Stimulated activated CD4-positive, alpha-beta T cell treated with anti-CD3 and anti-CD28 coated beads, Interleukin-4, amount 100 ng/mL, for 48 hours (primary cell): ENCODE data around the gene TMEM163.
A peak's percentile ranks its signal among the peaks of the same experiment; 100 is the strongest.

Source experiments
- DNase-seq, 2 donors: peaks; one replicate each; pipeline ENCODE4 v3.0.0-alpha.2; 2020; ENCODE audit warnings: low read depth in 2 of 2

TMEM163 gene

DNA sequence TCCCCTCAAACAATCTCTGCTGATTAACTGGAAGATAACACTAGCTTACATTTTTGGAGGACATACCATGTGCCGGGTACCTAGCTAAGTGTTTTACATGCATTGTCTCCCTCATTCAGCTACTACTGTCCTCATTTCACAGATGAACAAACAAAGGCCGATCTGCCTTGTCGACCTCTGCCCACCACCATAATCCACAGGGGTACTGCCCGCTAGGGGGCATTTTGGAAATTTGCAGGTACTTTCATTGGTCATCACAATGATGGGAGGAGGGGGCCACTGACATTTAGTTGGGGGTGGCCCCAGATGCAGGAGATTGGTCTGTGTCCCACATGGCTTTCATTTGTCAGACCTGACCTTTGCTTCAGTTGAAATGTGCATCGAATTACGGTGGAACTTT lies 3.9 kb upstream of the TMEM163 start:
- no peak for DNase-seq

- no peak for DNase-seq
Observed at GRCh38 chr2:134721596-134721995, 2.8 kb upstream of the TMEM163 start.

DNA sequence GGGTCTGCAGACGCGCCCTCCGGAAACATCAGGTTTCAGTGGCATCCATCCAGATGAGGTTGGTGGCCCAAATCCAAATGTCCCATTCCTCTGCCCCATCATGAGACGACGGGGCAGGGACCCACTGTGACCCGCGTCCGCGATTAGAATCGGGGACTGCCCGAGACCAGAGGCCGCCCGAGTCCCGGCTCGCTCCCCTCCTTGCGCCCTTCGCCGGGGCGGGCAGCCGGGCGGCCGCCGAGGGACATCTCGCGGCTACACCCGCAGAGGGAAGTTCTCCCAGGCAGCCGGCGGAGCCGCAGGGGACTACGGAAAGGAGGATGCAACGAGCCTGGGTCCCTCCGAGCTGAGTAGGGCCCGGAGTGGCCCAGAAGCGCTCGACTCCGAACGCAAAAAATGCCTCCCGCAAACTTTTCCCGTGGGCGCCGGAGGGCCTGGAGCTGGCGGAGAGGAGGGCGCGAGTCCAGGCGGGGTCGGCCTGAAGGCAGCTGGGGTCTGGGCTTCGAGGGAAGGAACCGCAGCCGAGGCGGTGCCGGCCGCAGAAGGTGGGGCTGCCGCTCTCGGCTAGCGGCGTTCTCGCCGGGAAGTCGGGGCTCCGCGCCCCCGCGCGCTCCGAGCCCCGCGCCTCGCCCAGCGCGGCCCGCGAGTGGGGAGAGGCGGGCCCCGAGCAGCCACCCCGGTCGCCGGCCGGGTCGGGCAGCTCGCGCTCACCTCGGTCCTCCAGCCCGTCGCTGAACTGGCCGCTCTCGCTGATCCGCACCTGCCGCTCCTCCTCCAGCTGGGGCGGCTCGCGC lies 580 bp downstream of the TMEM163 start:
- DNase-seq, result no peak

- no peak for DNase-seq
Observed at GRCh38 chr2:134717286-134718022, 1.3 kb downstream of the TMEM163 start.

GRCh38 chr2:134716721-134717243 lies 2.0 kb downstream of the TMEM163 start:
- DNase-seq, result no peak

DNA sequence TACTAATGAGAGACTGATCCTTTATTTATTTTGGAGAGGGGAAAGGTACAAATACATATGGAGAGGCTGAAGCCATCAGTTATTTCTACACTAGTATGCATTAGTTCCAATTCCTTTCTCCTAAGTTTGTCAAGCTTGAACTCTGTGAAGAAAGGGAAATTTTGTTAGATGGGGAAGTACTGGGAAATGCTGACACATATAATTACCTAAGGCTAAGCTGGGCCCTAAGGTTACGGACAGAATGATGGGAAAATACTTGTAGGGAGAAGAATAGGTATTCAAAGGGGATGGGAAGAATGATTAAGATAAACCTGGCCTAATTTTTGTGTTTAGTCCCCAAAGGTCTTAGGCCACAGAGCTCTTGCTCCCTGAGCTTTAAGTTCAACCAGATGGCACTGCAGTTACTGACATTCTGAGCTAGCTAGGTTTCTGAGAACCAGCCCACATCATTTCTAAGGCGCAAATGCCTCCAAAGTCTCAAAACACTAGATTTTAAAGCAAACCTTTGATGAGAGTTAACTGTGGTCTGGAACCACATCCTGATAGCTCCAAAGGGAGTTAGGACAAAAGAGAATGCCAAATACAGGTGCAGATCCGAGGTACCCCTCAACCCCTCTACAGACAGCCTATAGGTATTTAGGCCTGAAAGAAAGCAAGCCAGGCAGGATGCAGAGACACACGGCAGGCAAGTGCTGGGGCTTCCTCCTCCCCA lies 2.7 kb downstream of the TMEM163 start:
- no peak for DNase-seq

DNA sequence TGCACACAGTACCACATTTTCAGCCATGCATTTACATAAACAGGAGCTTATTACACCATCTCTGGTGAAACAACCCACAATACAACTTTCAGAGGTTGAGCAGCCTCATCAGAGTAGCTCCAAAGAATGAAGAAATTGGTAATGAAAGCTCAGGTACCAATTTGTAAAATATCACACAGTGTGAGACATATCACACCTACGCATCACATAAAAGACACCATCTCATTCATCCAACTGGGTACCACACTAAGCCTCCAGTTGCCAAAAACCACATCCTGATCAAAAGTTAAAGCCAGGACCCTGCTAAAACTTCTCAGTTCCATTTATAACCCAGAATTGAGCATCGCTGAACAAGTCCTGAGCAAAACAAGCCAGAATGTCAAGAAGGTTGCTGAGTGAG lies 4.6 kb downstream of the TMEM163 start:
- peak in 1 of 2 donors; percentile 7 for DNase-seq

GRCh38 chr2:134713606-134714005 lies 5.2 kb downstream of the TMEM163 start:
- no peak for DNase-seq

- DNase-seq, result no peak
Observed at GRCh38 chr2:134713176-134713575, 5.6 kb downstream of the TMEM163 start.

- no peak for DNase-seq
Observed at GRCh38 chr2:134712736-134713135, 6.1 kb downstream of the TMEM163 start.

DNA sequence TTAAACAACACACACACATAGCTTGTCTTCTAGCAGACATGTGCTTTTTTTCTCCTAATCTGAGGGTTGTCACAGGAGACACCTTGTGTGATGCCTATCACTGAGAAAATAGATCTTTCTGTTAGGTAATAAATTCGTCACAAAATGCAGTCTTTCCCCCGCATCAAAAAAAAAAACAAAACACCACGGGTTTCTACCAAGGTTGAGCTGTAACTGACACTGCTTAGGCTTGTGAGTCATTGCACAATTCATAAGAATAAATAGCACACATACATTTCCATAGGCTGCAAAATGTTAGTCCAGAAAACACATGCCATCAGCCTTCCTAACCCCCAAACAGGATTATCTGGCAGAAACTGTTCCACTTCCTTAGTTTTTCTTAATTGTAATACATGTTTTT lies 6.5 kb downstream of the TMEM163 start:
- no peak for DNase-seq

GRCh38 chr2:134711692-134712091 lies 7.1 kb downstream of the TMEM163 start:
- DNase-seq, result no peak

- no peak for DNase-seq
Observed at GRCh38 chr2:134707330-134707676, 11.5 kb downstream of the TMEM163 start.

GRCh38 chr2:134706587-134707329 lies 12.0 kb downstream of the TMEM163 start:
- DNase-seq, result no peak

- no peak for DNase-seq
Observed at GRCh38 chr2:134705861-134706586, 12.8 kb downstream of the TMEM163 start.

DNA sequence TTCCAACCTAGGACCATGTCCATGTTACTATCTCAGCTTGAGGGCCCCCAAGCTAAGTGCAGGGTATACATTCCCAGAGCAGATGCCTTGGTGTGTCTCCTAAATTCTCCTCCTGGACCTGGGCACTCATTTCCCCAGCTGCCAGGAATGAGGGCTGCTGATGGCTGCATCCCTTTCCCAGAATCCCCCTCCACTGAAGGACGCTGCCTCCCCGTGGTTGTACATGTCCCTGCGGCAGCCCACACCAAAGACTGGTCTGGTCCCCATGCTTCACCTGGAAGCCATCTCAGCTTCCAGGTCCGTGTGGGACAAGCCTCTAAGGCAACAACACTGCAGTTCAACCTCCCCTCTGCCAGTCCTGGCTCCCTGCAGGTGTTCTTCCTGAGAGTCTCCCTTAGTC lies 14.6 kb downstream of the TMEM163 start:
- DNase-seq, result no peak

DNA sequence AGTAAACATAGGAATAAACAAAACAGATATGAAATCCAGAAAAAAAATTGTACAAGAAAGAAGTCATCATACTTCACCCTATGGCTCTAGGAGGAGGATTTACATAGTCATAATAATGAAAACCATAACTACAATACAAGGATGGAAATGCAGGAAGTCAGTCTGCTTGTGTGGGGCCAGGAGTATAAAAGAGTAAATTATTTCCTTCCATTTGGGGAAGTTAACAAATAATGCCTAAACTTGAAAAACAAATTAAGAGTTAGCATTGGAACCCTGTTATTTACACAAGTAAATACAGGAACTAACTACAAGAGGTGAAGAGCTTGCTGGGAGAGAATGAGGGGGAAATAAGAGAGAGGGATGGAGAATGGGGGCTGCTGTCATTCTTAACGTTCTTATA lies 15.4 kb downstream of the TMEM163 start:
- DNase-seq, result no peak

DNA sequence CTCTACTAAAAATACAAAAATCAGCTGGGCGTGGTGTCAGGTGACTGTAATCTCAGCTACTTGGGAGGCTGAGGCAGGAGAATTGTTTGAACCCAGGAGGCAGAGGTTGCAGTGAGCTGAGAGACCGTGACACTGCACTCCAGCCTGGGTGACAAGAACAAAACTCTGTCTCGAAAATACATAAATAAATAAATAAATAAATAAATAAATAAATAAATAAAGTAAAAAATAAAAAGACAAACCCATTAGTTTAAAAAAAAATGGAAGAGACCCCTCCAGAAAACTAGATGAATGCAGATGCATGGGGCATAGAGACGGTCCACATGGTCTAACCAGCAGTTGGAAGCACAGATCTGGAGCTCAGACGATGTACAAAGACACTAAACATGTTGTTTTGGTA lies 18.1 kb downstream of the TMEM163 start:
- DNase-seq, result no peak

DNA sequence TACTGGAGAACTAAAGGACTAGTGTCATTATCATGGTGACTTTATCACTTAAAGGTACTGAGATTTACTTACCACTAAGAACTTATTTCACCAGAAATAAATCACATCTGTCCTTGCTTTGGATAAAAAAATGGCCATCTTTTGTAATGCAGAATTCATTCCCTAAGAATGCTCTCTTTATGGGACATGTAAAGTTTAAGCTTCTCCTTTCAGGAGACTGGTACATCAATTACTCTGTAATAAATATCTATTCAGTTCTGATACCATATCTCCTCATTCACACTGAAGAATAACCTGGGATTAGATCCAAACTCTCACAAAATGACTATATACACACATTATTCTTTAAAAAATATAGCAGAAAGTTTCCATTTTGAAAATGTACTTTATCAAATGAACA lies 24.4 kb downstream of the TMEM163 start:
- no peak for DNase-seq

GRCh38 chr2:134693359-134694330 lies 25.2 kb downstream of the TMEM163 start:
- DNase-seq, result no peak
